ENCODE results near the gene DIS3L2. TPM values are rescaled to one million over a fixed set of nuclear protein-coding genes. Genes with fewer than 3 reads are reported as not detected.
"Not testable (repeated sequence)": the region's sequence is repeated elsewhere in the genome, so short reads cannot be mapped to it uniquely, and the experiment has no call there.

DIS3L2 gene
- total and polyA plus RNA-seq, 5 donors from 2014 or later, result 10.9 to 76.9 (median 21.0) TPM

DNA sequence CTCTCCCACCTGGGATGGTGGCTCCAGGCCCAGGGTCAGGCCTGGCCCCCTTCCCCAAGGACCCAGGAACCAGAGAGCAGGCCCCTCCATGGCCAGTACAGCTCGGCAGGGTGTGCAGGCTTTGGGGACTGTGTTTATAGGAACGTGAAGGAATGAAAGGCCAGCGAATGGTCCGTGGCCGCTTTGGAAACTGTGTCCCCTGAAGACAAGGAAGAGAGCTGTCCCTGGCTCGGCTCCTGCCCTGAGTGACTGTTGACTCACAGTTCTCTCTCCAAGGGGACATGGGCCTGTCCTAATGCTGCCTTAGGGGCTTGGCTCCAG lies 373.3 kb downstream of the DIS3L2 start:
- not testable (repeated sequence) for H3K4me1 ChIP-seq (ENCODE audit: control insufficient read depth, insufficient read depth, low read length, poor library complexity, severe bottlenecking); H3K4me3 ChIP-seq (ENCODE audit: low read depth, low read length); H3K27ac ChIP-seq (ENCODE audit: insufficient read depth, low read length, poor library complexity, severe bottlenecking); H3K27me3 Mint-ChIP-seq; H3K36me3 ChIP-seq (ENCODE audit: control insufficient read depth, insufficient read depth, low read length); H3K9me3 ChIP-seq (ENCODE audit: control insufficient read depth in 2 of 2, low read length in 2 of 2); ATAC-seq (ENCODE audit: low read depth in 2 of 2); H3K9me3 Mint-ChIP-seq; H3K36me3 Mint-ChIP-seq; DNase-seq; H3K27ac Mint-ChIP-seq; H3K27me3 ChIP-seq (ENCODE audit: control insufficient read depth, insufficient read depth, low read length); H3K4me3 Mint-ChIP-seq; H3K4me1 Mint-ChIP-seq

DNA sequence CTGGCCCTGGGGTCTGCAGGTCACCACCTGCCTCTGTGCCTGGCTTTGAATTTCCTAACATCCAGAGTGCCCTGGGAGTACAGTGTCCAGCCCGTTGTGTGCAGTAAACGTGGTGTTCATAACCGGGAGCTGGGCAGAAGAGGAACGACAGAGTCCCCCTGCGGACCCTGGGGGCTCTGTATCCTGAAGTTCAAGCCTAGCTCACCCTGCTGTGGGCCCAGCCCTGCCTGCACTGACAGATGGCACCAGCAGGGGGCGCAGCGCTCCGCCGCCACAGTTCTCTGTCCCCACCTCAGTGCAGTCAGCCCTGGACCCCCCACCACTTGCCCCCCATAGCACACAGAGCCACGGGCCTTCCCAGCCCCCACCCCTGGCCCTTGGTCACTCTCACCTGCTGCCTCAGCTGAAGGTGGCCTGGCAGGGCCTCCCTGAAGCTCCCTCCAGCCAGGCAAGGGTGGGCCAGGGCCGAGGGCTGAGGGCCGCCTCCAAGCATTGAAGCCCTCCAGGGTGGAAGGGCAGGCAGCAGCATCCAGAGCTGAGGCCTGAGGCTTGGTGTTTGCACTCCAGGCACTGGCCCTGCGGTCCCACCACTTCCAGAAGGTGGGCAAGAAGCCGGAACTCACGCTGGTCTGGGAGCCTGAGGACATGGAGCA lies 373.8 kb downstream of the DIS3L2 start:
- not testable (repeated sequence) for H3K36me3 ChIP-seq (ENCODE audit: control insufficient read depth, insufficient read depth, low read length); H3K9me3 ChIP-seq (ENCODE audit: control insufficient read depth in 2 of 2, low read length in 2 of 2); H3K4me1 ChIP-seq (ENCODE audit: control insufficient read depth, insufficient read depth, low read length, poor library complexity, severe bottlenecking); H3K27ac ChIP-seq (ENCODE audit: insufficient read depth, low read length, poor library complexity, severe bottlenecking); DNase-seq; H3K4me3 Mint-ChIP-seq; H3K36me3 Mint-ChIP-seq; H3K27me3 Mint-ChIP-seq; H3K4me1 Mint-ChIP-seq; ATAC-seq (ENCODE audit: low read depth in 2 of 2); H3K4me3 ChIP-seq (ENCODE audit: low read depth, low read length); H3K27ac Mint-ChIP-seq; H3K9me3 Mint-ChIP-seq; H3K27me3 ChIP-seq (ENCODE audit: control insufficient read depth, insufficient read depth, low read length)

- Mint-ChIP-seq H3K9me3 (no peaks in the 10 kb centered on the region), H3K27ac (no peak overlapping the region), H3K36me3 (no peaks in the 10 kb centered on the region), H3K4me3 (no peak overlapping the region), H3K27me3 (no peaks in the 10 kb centered on the region), H3K4me1 (no peaks in the 10 kb centered on the region)
- Histone ChIP-seq H3K4me1 (ENCODE audit: control insufficient read depth, insufficient read depth, low read length, poor library complexity, severe bottlenecking) (no peaks in the 10 kb centered on the region), H3K27me3 (ENCODE audit: control insufficient read depth, insufficient read depth, low read length) (no peaks in the 10 kb centered on the region), H3K9me3 (ENCODE audit: control insufficient read depth in 2 of 2, low read length in 2 of 2) (no peaks in the 10 kb centered on the region), H3K27ac (ENCODE audit: insufficient read depth, low read length, poor library complexity, severe bottlenecking) (no peak overlapping the region), H3K4me3 (ENCODE audit: low read depth, low read length) (no peak overlapping the region), H3K36me3 (ENCODE audit: control insufficient read depth, insufficient read depth, low read length) (no peaks in the 10 kb centered on the region)
- DNase-seq (no peak), ATAC-seq (ENCODE audit: low read depth in 2 of 2) (no peak)
Measured at GRCh38 chr2:232335859-232336215, 374.3 kb downstream of the DIS3L2 start.

DNA sequence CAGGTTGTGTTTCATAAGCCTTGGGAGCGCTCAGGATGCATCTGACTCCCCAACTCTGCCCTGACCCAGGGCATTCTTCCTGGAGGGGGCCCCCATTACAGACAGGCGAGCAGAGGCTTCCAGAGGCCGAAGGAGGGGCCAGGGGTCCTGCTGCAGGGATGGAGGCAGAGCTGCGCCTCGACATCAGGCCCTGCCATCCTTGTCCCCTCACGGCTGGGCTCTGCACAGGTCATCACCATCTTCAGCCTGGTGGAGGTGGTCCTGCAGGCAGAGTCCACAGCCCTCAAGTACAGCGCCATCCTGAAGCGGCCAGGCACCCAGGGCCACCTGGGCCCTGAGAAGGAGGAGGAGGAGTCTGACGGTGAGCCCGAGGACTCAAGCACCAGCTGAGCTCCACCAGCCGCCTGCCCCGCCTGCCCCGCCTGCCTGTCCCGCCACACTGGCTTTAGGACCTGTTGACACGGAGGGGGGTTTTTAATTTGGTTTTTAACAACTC lies 374.8 kb downstream of the DIS3L2 start:
- H3K27ac Mint-ChIP-seq, result no peak overlapping the region
- no peaks in the 10 kb centered on the region for H3K27me3 ChIP-seq (ENCODE audit: control insufficient read depth, insufficient read depth, low read length)
- no peak overlapping the region for H3K4me3 ChIP-seq (ENCODE audit: low read depth, low read length)
- H3K4me3 Mint-ChIP-seq, result no peak overlapping the region
- H3K36me3 Mint-ChIP-seq, result no peaks in the 10 kb centered on the region
- no peaks in the 10 kb centered on the region for H3K9me3 Mint-ChIP-seq
- ATAC-seq (ENCODE audit: low read depth in 2 of 2) (no peak), DNase-seq (no peak)
- H3K4me1 Mint-ChIP-seq, result no peaks in the 10 kb centered on the region
- H3K27ac ChIP-seq (ENCODE audit: insufficient read depth, low read length, poor library complexity, severe bottlenecking), result no peak overlapping the region
- no peaks in the 10 kb centered on the region for H3K4me1 ChIP-seq (ENCODE audit: control insufficient read depth, insufficient read depth, low read length, poor library complexity, severe bottlenecking)
- H3K27me3 Mint-ChIP-seq, result no peaks in the 10 kb centered on the region
- no peaks in the 10 kb centered on the region for H3K9me3 ChIP-seq (ENCODE audit: control insufficient read depth in 2 of 2, low read length in 2 of 2)
- no peaks in the 10 kb centered on the region for H3K36me3 ChIP-seq (ENCODE audit: control insufficient read depth, insufficient read depth, low read length)

DNA sequence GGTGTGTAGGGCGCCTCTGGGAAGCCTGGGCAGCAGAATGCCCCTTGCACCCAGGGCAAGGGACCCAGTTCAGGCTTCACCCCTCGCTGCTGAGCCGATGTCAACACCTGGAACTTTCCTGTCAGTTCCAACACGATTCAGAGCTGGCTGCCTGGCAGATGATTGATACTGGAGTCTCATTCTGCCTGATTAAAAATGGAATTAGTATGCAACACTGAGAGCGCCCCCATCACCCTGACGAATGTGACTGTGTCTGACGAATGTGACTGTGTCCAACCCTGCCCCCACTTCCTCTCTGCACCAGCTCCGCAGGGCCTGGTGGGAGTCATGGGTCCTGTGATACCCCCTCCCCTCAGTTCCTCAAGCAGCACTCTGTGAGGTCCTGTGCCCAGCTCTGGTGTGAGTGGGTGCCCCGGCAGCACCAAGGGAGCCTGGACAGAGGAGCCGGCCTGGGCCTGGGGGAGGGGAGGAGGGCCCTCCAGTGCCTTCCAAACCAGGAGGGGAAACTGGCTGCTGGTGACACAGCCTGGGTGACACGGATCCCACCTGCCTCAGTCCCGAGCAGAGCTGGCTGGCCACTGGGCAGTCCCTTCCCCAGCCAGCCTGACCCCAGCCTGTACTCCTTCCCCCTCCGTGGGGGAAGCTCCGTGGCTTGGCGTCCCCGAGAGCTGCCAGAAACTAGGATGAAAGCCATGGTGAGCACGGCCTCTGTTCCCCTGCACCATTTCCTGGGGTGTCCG lies 375.6 kb downstream of the DIS3L2 start:
- Mint-ChIP-seq H3K4me3 (no peak overlapping the region), H3K27ac (no peak overlapping the region), H3K9me3 (no peaks in the 10 kb centered on the region), H3K36me3 (no peaks in the 10 kb centered on the region), H3K27me3 (peaks cover under 1% of the 10 kb centered on the region), H3K4me1 (peaks cover 0 to 2% (median 0%) of the 10 kb centered on the region in 4 donors)
- no peak overlapping the region for H3K27ac ChIP-seq (ENCODE audit: insufficient read depth, low read length, poor library complexity, severe bottlenecking)
- H3K4me3 ChIP-seq (ENCODE audit: low read depth, low read length), result no peak overlapping the region
- ATAC-seq (ENCODE audit: low read depth in 2 of 2) (no peak), DNase-seq (no peak)
- H3K36me3 ChIP-seq (ENCODE audit: control insufficient read depth, insufficient read depth, low read length), result no peaks in the 10 kb centered on the region
- H3K9me3 ChIP-seq (ENCODE audit: control insufficient read depth in 2 of 2, low read length in 2 of 2), result no peaks in the 10 kb centered on the region
- no peaks in the 10 kb centered on the region for H3K4me1 ChIP-seq (ENCODE audit: control insufficient read depth, insufficient read depth, low read length, poor library complexity, severe bottlenecking)
- H3K27me3 ChIP-seq (ENCODE audit: control insufficient read depth, insufficient read depth, low read length), result no peaks in the 10 kb centered on the region

DNA sequence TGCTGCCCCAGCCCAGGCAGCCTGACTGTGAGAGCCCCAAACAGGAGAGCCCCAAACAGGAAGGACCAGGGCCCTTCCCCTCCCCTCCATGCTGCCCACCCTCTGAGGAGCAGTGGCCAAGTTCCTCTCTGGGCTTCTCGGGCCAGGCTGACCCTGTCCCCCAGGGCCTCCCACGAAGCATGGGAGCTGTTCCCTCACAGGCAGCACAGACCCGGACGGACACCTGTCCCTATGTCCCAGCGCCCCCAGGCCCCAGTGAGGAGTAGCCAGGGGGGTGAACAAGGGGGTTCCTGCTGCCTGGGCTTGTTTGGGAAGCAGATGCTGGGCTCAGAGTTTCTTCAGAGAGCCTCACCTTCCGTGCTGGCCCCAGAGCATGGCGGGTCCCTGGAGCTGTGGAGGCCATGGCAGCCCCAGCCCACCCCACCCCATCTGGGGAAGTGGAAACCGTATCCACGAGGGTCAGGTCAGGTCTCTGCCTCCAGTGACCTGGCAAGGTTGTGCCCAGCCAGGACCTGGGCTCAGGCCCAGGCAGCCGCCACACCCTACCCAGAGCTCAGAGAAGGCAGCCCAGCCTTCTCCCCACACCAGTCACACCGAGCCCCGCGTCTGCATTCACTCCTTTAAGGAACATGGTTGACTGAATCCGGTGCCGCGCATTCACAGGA lies 376.7 kb downstream of the DIS3L2 start:
- H3K4me3 ChIP-seq (ENCODE audit: low read depth, low read length); H3K4me1 Mint-ChIP-seq; H3K27me3 Mint-ChIP-seq; H3K9me3 Mint-ChIP-seq; ATAC-seq (ENCODE audit: low read depth in 2 of 2); H3K27me3 ChIP-seq (ENCODE audit: control insufficient read depth, insufficient read depth, low read length); H3K27ac ChIP-seq (ENCODE audit: insufficient read depth, low read length, poor library complexity, severe bottlenecking); H3K4me1 ChIP-seq (ENCODE audit: control insufficient read depth, insufficient read depth, low read length, poor library complexity, severe bottlenecking); H3K36me3 ChIP-seq (ENCODE audit: control insufficient read depth, insufficient read depth, low read length); H3K36me3 Mint-ChIP-seq; H3K4me3 Mint-ChIP-seq; DNase-seq; H3K27ac Mint-ChIP-seq; H3K9me3 ChIP-seq (ENCODE audit: control insufficient read depth in 2 of 2, low read length in 2 of 2): not testable (repeated sequence)

- H3K27me3 Mint-ChIP-seq, result peaks cover 10% of the 10 kb centered on the region
- DNase-seq, result no peak
- ATAC-seq (ENCODE audit: low read depth in 2 of 2), result no peak
Measured at GRCh38 chr2:232338759-232339106, 377.2 kb downstream of the DIS3L2 start.

More at GRCh38 chr2:232338759-232339106, 377.2 kb downstream of the DIS3L2 start:
- H3K4me1 Mint-ChIP-seq, result peaks cover 0 to 8% (median 3%) of the 10 kb centered on the region in 4 donors
- H3K27me3 ChIP-seq (ENCODE audit: control insufficient read depth, insufficient read depth, low read length), result no peaks in the 10 kb centered on the region
- H3K27ac Mint-ChIP-seq, result no peak overlapping the region
- no peak overlapping the region for H3K4me3 Mint-ChIP-seq
- no peak overlapping the region for H3K4me3 ChIP-seq (ENCODE audit: low read depth, low read length)
- no peaks in the 10 kb centered on the region for H3K36me3 ChIP-seq (ENCODE audit: control insufficient read depth, insufficient read depth, low read length)
- no peak overlapping the region for H3K27ac ChIP-seq (ENCODE audit: insufficient read depth, low read length, poor library complexity, severe bottlenecking)
- no peaks in the 10 kb centered on the region for H3K9me3 ChIP-seq (ENCODE audit: control insufficient read depth in 2 of 2, low read length in 2 of 2)
- H3K36me3 Mint-ChIP-seq, result no peaks in the 10 kb centered on the region
- H3K4me1 ChIP-seq (ENCODE audit: control insufficient read depth, insufficient read depth, low read length, poor library complexity, severe bottlenecking), result no peaks in the 10 kb centered on the region
- no peaks in the 10 kb centered on the region for H3K9me3 Mint-ChIP-seq

Data from CD4-positive, CD25-positive, alpha-beta regulatory T cell (primary cell).